T-helper 1 cell treated with Interleukin-12 subunit alpha and Interleukin-12 subunit beta and Interleukin-4 antibody, amounts not matched to agents 30 μg/mL and 1 μg/mL, for 36 hours (primary cell): ENCODE data around the gene FBRSL1.

Experiments
- H3K27ac Mint-ChIP-seq: one replicate; pipeline ENCODE4 v1.8.0; 2021; ENCODE audit warnings: mild to moderate bottlenecking, mixed read lengths
- H3K27me3 Mint-ChIP-seq: one replicate; pipeline ENCODE4 v1.8.0; 2021; ENCODE audit warnings: low read depth, mixed read lengths
- H3K36me3 Mint-ChIP-seq: one replicate; pipeline ENCODE4 v1.8.0; 2021; ENCODE audit warnings: low read depth, mixed read lengths
- H3K4me1 Mint-ChIP-seq: one replicate; pipeline ENCODE4 v1.8.0; 2021; ENCODE audit warnings: low read depth, mixed read lengths
- H3K4me3 Mint-ChIP-seq: one replicate; pipeline ENCODE4 v1.8.0; 2021; ENCODE audit warnings: mild to moderate bottlenecking, moderate library complexity, mixed read lengths
- H3K9me3 Mint-ChIP-seq: one replicate; pipeline ENCODE4 v1.8.0; 2021; ENCODE audit warnings: mixed read lengths

FBRSL1 gene

DNA sequence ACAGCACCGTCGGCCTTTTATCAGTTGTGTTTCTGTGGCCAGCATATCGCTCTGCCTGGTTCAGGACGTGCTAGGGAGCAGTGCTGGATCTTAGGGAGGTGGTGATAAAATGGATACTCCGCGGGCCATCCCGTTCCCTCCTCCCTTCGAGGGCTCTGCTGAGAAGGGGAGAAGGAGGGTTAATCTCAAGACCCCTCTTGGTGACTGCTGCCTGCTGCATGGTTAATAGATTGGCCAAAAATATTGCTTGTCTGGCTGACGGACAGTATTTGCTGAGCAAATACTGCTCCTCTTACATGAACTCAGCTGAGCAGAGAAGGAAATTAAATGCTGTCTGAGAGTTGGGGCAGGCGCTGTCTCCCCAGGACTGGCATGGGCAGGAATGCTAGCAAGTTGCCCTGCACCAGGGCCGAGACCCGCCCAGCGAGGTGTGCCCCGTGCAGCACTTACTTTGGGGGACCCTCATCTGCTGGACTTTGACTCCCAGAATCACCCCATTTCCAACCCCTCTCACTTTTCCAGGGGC is 1.2 kb downstream of the FBRSL1 start:
- Mint-ChIP-seq H3K27ac (peak overlapping the region; percentile 78), H3K9me3 (no peaks in the 10 kb centered on the region), H3K4me1 (peaks cover 42% of the 10 kb centered on the region), H3K36me3 (peaks cover 6% of the 10 kb centered on the region), H3K27me3 (no peaks in the 10 kb centered on the region), H3K4me3 (peak overlapping the region; percentile 74)

DNA sequence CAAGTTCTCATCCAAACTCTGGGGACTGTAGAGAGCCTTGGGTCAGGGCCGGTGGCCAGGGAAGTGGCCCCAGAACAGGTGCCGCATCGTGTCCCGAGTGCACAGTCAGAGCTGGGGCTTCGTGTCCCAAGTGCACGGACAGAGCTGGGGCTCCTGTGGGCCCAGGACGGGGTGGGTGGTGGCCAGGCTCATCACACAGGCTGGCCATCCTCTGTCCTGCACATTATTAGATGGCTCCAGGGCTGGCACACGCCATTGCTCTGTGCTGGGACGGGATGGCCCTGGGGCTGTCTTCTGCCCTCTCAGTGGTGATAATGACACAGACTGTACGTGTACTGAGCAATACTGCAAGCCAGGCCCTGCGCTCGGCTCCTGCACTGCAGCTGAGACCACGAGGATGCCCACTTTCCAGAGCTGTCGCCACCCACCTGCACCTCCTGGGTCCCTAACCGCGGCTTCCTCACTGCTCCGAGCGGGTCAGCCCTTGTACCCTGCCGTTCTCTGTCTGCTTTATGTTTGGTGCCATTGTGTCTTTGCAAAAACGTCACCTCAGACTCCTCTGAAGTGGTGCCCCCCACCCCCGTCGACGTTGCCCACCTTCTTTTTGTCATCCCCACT is 1.9 kb downstream of the FBRSL1 start:
- Mint-ChIP-seq H3K36me3 (peaks cover 6% of the 10 kb centered on the region), H3K27ac (no peak overlapping the region), H3K4me3 (peak overlapping the region; percentile 74), H3K27me3 (no peaks in the 10 kb centered on the region), H3K4me1 (peaks cover 43% of the 10 kb centered on the region), H3K9me3 (no peaks in the 10 kb centered on the region)

GRCh38 chr12:132492522-132492921 is 2.6 kb downstream of the FBRSL1 start:
- peaks cover 39% of the 10 kb centered on the region for H3K4me1 Mint-ChIP-seq
- no peak overlapping the region for H3K27ac Mint-ChIP-seq
- no peaks in the 10 kb centered on the region for H3K27me3 Mint-ChIP-seq
- peaks cover 6% of the 10 kb centered on the region for H3K36me3 Mint-ChIP-seq
- H3K4me3 Mint-ChIP-seq, result peak overlapping the region; percentile 74
- no peaks in the 10 kb centered on the region for H3K9me3 Mint-ChIP-seq

DNA sequence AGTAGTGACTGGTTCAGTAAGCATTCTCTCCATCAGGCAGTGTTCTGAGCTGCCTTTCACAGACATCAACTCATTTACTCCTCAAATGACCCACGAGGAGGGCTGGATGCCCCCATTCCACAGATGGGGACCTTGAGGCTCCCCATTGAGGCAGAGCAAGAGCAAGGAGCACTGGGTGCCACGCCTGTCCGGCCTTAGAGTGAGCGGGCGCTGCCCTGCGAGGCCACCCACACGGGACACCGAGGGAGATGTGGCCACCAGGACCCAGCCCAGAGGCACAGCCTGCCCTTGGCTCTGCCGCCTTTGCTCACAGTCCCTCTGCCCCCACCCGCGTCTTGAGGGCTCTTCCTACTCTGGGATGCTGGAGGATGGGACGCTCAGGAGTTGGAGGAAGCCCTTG is 3.0 kb downstream of the FBRSL1 start:
- H3K4me1 Mint-ChIP-seq, result peaks cover 35% of the 10 kb centered on the region
- H3K4me3 Mint-ChIP-seq, result peak overlapping the region; percentile 74
- no peak overlapping the region for H3K27ac Mint-ChIP-seq

GRCh38 chr12:132493482-132494178 is 3.7 kb downstream of the FBRSL1 start:
- Mint-ChIP-seq H3K4me1 (peaks cover 31% of the 10 kb centered on the region), H3K27me3 (no peaks in the 10 kb centered on the region), H3K9me3 (no peaks in the 10 kb centered on the region), H3K36me3 (peaks cover 6% of the 10 kb centered on the region), H3K4me3 (peak overlapping the region; percentile 14), H3K27ac (no peak overlapping the region)

More for the DNA sequence above, 3.0 kb downstream of the FBRSL1 start:
- no peaks in the 10 kb centered on the region for H3K9me3 Mint-ChIP-seq
- peaks cover 6% of the 10 kb centered on the region for H3K36me3 Mint-ChIP-seq
- H3K27me3 Mint-ChIP-seq, result no peaks in the 10 kb centered on the region

DNA sequence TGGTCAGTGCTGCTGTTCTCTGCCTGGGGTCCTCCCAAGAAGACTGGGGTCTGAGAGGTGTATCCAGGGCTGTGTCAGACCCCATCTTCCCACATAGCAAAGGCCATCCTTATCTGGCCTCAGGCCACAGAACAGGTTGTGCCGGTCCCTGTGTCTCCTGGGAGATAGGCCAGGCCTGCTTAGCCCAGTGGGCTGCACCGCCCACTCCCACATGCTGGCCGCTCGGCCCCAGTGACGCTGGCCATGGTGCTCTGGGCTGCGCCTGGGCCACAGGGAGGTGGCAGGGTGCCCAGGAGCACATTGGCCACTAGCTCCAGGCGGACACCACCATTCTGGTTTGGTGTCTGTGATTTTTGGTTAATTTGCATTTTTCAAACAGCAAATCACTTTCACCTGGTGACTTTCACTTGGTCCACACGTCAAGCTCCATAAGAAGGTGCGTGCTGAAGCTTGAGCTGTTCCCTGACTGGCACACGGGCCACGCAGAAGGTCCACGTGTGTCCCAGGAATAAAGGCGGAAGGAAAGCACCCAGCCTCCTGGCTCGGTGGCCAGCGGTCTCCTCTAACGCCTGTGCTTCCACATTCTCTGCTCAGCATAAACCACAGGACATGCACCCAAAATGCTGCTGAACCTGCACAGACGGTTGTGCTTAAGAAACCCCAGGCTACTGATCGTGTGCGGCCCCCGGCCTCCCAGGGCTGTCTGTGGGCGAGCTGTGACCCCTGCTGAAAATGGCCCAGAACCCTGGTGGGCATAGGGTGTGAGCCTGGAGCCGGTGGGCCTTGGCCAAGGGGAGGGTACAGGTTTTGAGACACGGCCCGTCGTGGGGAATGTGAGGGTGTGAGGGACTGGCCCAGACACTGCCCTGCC is 4.6 kb downstream of the FBRSL1 start:
- Mint-ChIP-seq H3K27ac (no peak overlapping the region), H3K27me3 (no peaks in the 10 kb centered on the region), H3K9me3 (no peaks in the 10 kb centered on the region), H3K36me3 (peaks cover 4% of the 10 kb centered on the region), H3K4me3 (peak overlapping the region; percentile 14), H3K4me1 (peaks cover 27% of the 10 kb centered on the region)

DNA sequence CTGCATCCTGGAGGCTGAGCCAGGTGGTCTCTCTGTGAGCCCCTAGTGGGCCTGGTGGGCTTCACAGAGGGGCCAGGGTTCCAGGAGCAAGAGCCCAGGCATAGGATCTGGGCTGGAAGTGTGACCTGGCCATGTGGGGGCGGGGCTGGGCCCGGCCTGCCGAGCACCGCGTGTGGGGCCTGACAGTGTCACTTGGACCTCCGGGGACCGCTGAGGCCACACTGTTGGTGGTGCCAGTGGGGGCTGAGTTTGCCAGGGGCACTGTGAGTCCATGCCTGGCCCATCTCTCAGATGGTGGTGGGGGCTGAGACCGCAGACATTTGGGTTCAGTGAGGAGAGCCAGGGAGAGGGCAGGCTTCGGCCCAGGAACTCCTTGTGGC is 5.2 kb downstream of the FBRSL1 start:
- no peaks in the 10 kb centered on the region for H3K9me3 Mint-ChIP-seq
- H3K4me1 Mint-ChIP-seq, result peaks cover 27% of the 10 kb centered on the region
- H3K27me3 Mint-ChIP-seq, result no peaks in the 10 kb centered on the region
- peaks cover 4% of the 10 kb centered on the region for H3K36me3 Mint-ChIP-seq
- H3K27ac Mint-ChIP-seq, result no peak overlapping the region
- H3K4me3 Mint-ChIP-seq, result no peak overlapping the region

DNA sequence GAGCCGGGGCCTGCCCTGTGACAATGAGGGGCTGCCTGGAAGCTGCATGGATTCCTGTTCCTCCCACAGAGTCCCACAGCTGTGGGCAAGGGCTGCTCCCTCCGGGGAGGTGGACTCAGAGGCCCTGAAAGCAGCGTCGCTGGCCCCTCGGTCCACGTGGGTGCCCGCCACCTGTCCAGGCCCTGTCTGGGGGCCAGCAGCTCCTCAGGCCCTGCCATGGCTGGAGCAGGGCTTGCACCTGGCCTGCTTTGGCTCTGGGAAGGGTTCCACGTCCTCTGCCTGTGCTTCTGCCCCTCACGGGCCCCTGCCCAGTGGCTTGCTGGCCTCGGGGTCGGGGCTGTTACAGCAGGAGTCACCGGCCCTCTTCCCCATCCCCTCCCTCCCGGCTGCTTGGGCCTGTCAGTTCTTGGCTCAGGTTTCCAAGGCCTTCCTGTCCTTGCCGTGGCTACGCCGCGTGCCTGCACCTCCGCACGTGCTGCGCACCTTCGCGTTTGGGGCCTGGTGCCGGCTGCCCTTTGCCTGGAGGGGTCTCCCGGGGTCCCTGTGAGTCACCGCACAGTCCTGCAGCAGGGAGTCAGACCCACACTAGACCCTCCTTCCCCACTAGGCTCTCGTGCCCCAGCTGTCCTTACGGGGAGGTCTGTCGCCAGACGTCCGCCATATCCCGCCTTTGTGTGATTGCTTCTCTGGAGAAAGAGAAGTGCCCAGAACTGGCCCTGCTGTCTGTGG is 5.8 kb downstream of the FBRSL1 start:
- Mint-ChIP-seq H3K27me3 (no peaks in the 10 kb centered on the region), H3K9me3 (no peaks in the 10 kb centered on the region), H3K4me3 (no peak overlapping the region), H3K4me1 (peaks cover 27% of the 10 kb centered on the region), H3K27ac (no peak overlapping the region), H3K36me3 (peaks cover 4% of the 10 kb centered on the region)

- Mint-ChIP-seq H3K4me1 (peaks cover 23% of the 10 kb centered on the region), H3K27ac (no peak overlapping the region), H3K27me3 (no peaks in the 10 kb centered on the region), H3K4me3 (no peak overlapping the region), H3K36me3 (peaks cover 4% of the 10 kb centered on the region), H3K9me3 (no peaks in the 10 kb centered on the region)
These were observed 6.4 kb downstream of the FBRSL1 start for GRCh38 chr12:132496358-132496669.

- H3K27ac Mint-ChIP-seq, result no peak overlapping the region
- peaks cover 19% of the 10 kb centered on the region for H3K4me1 Mint-ChIP-seq
These were observed 6.8 kb downstream of the FBRSL1 start for GRCh38 chr12:132496710-132497109.

DNA sequence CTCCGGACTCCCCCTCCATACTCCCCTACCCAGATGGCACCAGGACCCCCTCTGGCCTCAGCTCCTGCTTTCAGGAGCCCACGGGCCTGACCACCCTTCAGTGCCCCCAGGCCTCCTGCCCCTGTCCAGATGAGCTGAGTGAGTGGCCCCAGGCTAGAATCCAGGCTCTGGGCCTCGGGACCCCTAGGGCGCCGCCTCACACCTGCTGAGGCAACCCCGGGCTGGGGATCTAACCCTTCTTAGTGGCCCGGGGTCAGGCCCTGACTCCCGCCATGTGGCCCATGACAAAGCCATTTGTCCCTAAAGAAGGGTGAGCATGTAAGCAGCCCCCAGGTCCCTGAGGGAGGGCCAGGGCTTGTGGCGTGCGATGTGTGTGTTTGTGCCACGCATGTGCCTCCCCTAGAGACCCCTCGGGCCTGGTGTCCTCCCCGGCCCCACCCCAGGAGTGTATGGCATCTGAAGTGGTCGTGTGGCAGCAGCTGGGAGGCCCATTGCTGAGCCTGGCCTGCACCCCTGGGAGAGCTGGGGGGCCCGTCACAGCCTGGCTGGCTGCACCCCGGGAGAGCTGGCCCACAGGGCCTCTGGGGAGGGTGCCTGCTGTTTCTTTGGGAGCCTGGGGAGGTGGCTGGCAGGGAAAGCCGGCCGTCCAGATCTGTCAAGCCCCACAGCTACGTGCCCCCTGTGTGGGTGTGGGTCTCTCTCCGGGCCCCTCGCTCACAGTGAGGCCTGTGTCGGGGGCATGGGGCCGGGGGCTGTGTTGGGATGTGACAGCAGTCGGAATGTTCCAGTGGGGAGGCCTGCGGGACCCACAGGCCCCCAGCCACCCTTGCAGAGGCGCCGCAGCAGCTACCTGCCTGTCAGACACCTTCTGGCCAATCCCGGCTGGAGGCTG is 7.8 kb downstream of the FBRSL1 start:
- H3K36me3 Mint-ChIP-seq, result no peaks in the 10 kb centered on the region
- H3K4me1 Mint-ChIP-seq, result peaks cover 14% of the 10 kb centered on the region
- no peak overlapping the region for H3K4me3 Mint-ChIP-seq
- no peaks in the 10 kb centered on the region for H3K27me3 Mint-ChIP-seq
- no peak overlapping the region for H3K27ac Mint-ChIP-seq
- H3K9me3 Mint-ChIP-seq, result no peaks in the 10 kb centered on the region

More at GRCh38 chr12:132496710-132497109, 6.8 kb downstream of the FBRSL1 start:
- H3K36me3 Mint-ChIP-seq, result peaks cover 4% of the 10 kb centered on the region
- no peaks in the 10 kb centered on the region for H3K9me3 Mint-ChIP-seq
- no peak overlapping the region for H3K4me3 Mint-ChIP-seq
- H3K27me3 Mint-ChIP-seq, result no peaks in the 10 kb centered on the region

- peaks cover 10% of the 10 kb centered on the region for H3K4me1 Mint-ChIP-seq
- H3K27me3 Mint-ChIP-seq, result no peaks in the 10 kb centered on the region
These were observed 9.0 kb downstream of the FBRSL1 start for GRCh38 chr12:132498931-132499330.

GRCh38 chr12:132500142-132500855 is 10.3 kb downstream of the FBRSL1 start:
- Mint-ChIP-seq H3K36me3 (no peaks in the 10 kb centered on the region), H3K27me3 (no peaks in the 10 kb centered on the region), H3K9me3 (no peaks in the 10 kb centered on the region), H3K4me3 (no peak overlapping the region), H3K27ac (no peak overlapping the region), H3K4me1 (peaks cover 8% of the 10 kb centered on the region)

More at GRCh38 chr12:132498931-132499330, 9.0 kb downstream of the FBRSL1 start:
- Mint-ChIP-seq H3K9me3 (no peaks in the 10 kb centered on the region), H3K4me3 (no peak overlapping the region), H3K27ac (no peak overlapping the region), H3K36me3 (no peaks in the 10 kb centered on the region)
